B cell (primary cell): ENCODE data around the gene IGSF3. TPM values are rescaled to one million over a fixed set of nuclear protein-coding genes. Genes with fewer than 3 reads are reported as not detected.

Experiments
- ATAC-seq: fragments of 200-7000 bp; cut with Tn5 transposase; one replicate; pipeline ENCODE4 v1.10.0; 2021; ENCODE audit warnings: low read depth, mild to moderate bottlenecking, moderate number of reproducible peaks, moderate library complexity
- CTCF ChIA-PET: fragments of 350-600 bp; sonication (Branson Sonifier 250); formaldehyde crosslinking; loops from one replicate; lab custom pipeline; 2021; ENCODE audit warnings: antibody characterized with exemption, inconsistent platforms; lab: Charles Lee
- POLR2A ChIA-PET: fragments of 350-600 bp; sonication (Branson Sonifier 250); formaldehyde crosslinking; loops from one replicate; lab custom pipeline; 2021; ENCODE audit warnings: antibody characterized with exemption; lab: Charles Lee
- DNase-seq: peaks from one replicate; pipeline ENCODE4 v3.0.0; 2013
- H2AFZ ChIP-seq: 2 replicates; pipeline ENCODE4 v1.6.1; 2012; ENCODE audit warnings: mild to moderate bottlenecking, low read depth, low read length; ENCODE audit not compliant: insufficient read depth, poor library complexity, severe bottlenecking
- H3K27ac ChIP-seq, 2 donors: 1 replicate in 1 of 2; 2 replicates in 1 of 2; pipeline ENCODE4 v1.5.1; 2012 to 2013; ENCODE audit warnings: low read length in 2 of 2, mild to moderate bottlenecking in 2 of 2, moderate library complexity in 1 of 2
- H3K27me3 ChIP-seq, 4 experiments: fragments of 200-600 bp in 1 of 4; sonication (generic) in 1 of 4; replicated peaks in 1 of 4; 1 replicate in 2 of 4; 2 replicates in 2 of 4; pipeline versions ENCODE4 v1.6.1 to v1.7.0; 2013 to 2016; ENCODE audit warnings: low read length in 3 of 4, mild to moderate bottlenecking in 2 of 4, mixed read lengths in 1 of 4, moderate library complexity in 1 of 4; ENCODE audit not compliant: insufficient read depth in 4 of 4, control insufficient read depth in 3 of 4; ENCODE audit errors: control extremely low read depth in 1 of 4
- H3K36me3 ChIP-seq, 2 experiments: replicated peaks in 1 of 2; 1 replicate in 1 of 2; 2 replicates in 1 of 2; pipeline versions ENCODE4 v1.6.1 to v1.7.1; 2013; ENCODE audit warnings: low read length in 1 of 2; ENCODE audit not compliant: insufficient read depth in 2 of 2, control insufficient read depth in 1 of 2; ENCODE audit errors: control extremely low read depth in 1 of 2, extremely low read depth in 1 of 2
- H3K4me1 ChIP-seq, 2 donors: fragments of 200-600 bp in 1 of 2; sonication (generic) in 1 of 2; 1 replicate in 1 of 2; 2 replicates in 1 of 2; pipeline versions ENCODE4 v1.5.1 to v1.6.1; 2013 to 2017; ENCODE audit warnings: low read length in 2 of 2; ENCODE audit not compliant: control insufficient read depth in 2 of 2, insufficient read depth in 2 of 2
- H3K4me2 ChIP-seq: replicated peaks from 2 replicates; pipeline ENCODE3; 2012; ENCODE audit warnings: mild to moderate bottlenecking, low read depth, low read length; ENCODE audit not compliant: poor library complexity, severe bottlenecking
- H3K4me3 ChIP-seq, 5 experiments: fragments of 200-600 bp in 1 of 5; sonication (generic) in 1 of 5; 1 replicate in 3 of 5; 2 replicates in 2 of 5; pipeline versions ENCODE4 v1.5.1 to v1.7.0; 2011 to 2016; ENCODE audit warnings: low read length in 4 of 5, mild to moderate bottlenecking in 4 of 5, low read depth in 2 of 5, control low read depth in 1 of 5, moderate library complexity in 1 of 5; ENCODE audit not compliant: insufficient read depth in 1 of 5; ENCODE audit errors: control extremely low read depth in 1 of 5, extremely low read depth in 1 of 5
- H3K79me2 ChIP-seq: fragments of 200-600 bp; sonication (generic); one replicate; pipeline ENCODE4 v1.6.0; 2016; ENCODE audit warnings: low read length; ENCODE audit not compliant: control insufficient read depth, insufficient read depth
- H3K9ac ChIP-seq: fragments of 200-600 bp; sonication (generic); 2 replicates; pipeline ENCODE4 v1.6.1; 2017; ENCODE audit warnings: mild to moderate bottlenecking, low read length, moderate library complexity
- H3K9me3 ChIP-seq, 3 donors: one replicate each; pipeline versions ENCODE4 v1.6.1 to v1.7.1; 2013; ENCODE audit warnings: low read length in 2 of 3; ENCODE audit not compliant: control insufficient read depth in 2 of 3, insufficient read depth in 1 of 3; ENCODE audit errors: control extremely low read depth in 1 of 3
- H4K20me1 ChIP-seq: 2 replicates; pipeline ENCODE4 v1.6.0; 2012; ENCODE audit warnings: mild to moderate bottlenecking, low read length; ENCODE audit not compliant: insufficient read depth, control insufficient read depth, poor library complexity, severe bottlenecking
- H3K27ac Mint-ChIP-seq: one replicate; pipeline ENCODE4 v1.8.0; 2021; ENCODE audit warnings: mixed read lengths
- H3K27me3 Mint-ChIP-seq: one replicate; pipeline ENCODE4 v1.8.0; 2021; ENCODE audit warnings: mixed read lengths
- H3K4me1 Mint-ChIP-seq: one replicate; pipeline ENCODE4 v1.8.0; 2021; ENCODE audit warnings: mixed read lengths
- H3K4me3 Mint-ChIP-seq: one replicate; pipeline ENCODE4 v1.8.0; 2021; ENCODE audit warnings: mixed read lengths
- H3K9me3 Mint-ChIP-seq: one replicate; pipeline ENCODE4 v1.8.0; 2022; ENCODE audit warnings: mixed read lengths; ENCODE audit not compliant: insufficient read depth
- CTCF ChIP-seq: fragments of 200-600 bp; IDR thresholded peaks from one replicate; pipeline ENCODE4 v1.8.0; 2022; ENCODE audit warnings: antibody characterized with exemption, mild to moderate bottlenecking
- EZH2 ChIP-seq: IDR thresholded peaks from 2 replicates; pipeline ENCODE4 v1.6.1; 2012; ENCODE audit warnings: borderline replicate concordance, low read depth, mild to moderate bottlenecking, moderate library complexity, low read length; ENCODE audit not compliant: insufficient read depth, poor library complexity, severe bottlenecking
- WGBS: methylation state at CpG from one replicate; pipeline ENCODE4 v1.1.5; 2013; ENCODE audit warnings: missing lambda C conversion rate; ENCODE audit not compliant: insufficient coverage; 5-methylcytosine and 5-hydroxymethylcytosine counted together
- intact Hi-C: fragments of 100-400 bp; cut with micrococcal nuclease; formaldehyde crosslinking; loops from one replicate; pipeline ENCODE4 v1.10.0; 2022
- polyA plus RNA-seq: library from polyadenylated mRNA; depleted of rRNA; stranded (reverse); fragments of >200 nt; gene quantifications from 2 replicates; pipeline ENCODE4 v1.2.3, GENCODE V29; 2012
- total RNA-seq, 2 donors: library from RNA; stranded (reverse); fragments of 120-200 nt in 1 of 2; gene quantifications; 1 replicate in 1 of 2; 2 replicates in 1 of 2; pipeline versions ENCODE4 v1.2.3 to v1.2.4, GENCODE V29; 2013 to 2022

The IGSF3 gene
- total and polyA plus RNA-seq, 2 donors (not counting 1 experiment from before 2014, with no cell fraction given) = 0.49 TPM; not detected in 1

- 100% methylated on average over 1 of the region's 1 CpG for WGBS
- CTCF ChIA-PET = interaction anchor here (0.9 to 1.6 kb wide), 2 partner anchors 21 to 415 kb away, joined by 4 read pairs; no protein-coding TSS in a partner anchor
- no peaks in the 10 kb centered on the region for H4K20me1 ChIP-seq
Observed at GRCh38 chr1:116553386-116554115, 114.0 kb downstream of the IGSF3 start.

More at GRCh38 chr1:116553386-116554115, 114.0 kb downstream of the IGSF3 start:
- no peaks in the 10 kb centered on the region for H3K27me3 ChIP-seq
- peak overlapping the region; percentile 71 for H3K27ac Mint-ChIP-seq
- H3K4me3 ChIP-seq = no peak overlapping the region
- H3K9me3 Mint-ChIP-seq = no peaks in the 10 kb centered on the region
- H3K4me1 ChIP-seq = peaks cover 48 to 49% of the 10 kb centered on the region in 2 donors
- intact Hi-C loops = loop anchor here (10.0 kb wide), 1 partner anchor 139 kb away; no protein-coding TSS in a partner anchor
- no peaks in the 10 kb centered on the region for H3K36me3 ChIP-seq
- H3K27me3 Mint-ChIP-seq = no peaks in the 10 kb centered on the region
- H3K4me2 ChIP-seq = peak overlapping the region; percentile 25
- ATAC-seq (no peak), DNase-seq (no peak)
- H3K79me2 ChIP-seq = peaks cover 86% of the 10 kb centered on the region
- TF ChIP-seq CTCF (no peak), EZH2 (no peak)
- POLR2A ChIA-PET = no interaction called here
- no peak overlapping the region for H3K9ac ChIP-seq
- no peaks in the 10 kb centered on the region for H3K9me3 ChIP-seq
- no peak overlapping the region for H3K27ac ChIP-seq
- peaks cover 75% of the 10 kb centered on the region for H3K4me1 Mint-ChIP-seq
- H2AFZ ChIP-seq = no peak overlapping the region
- H3K4me3 Mint-ChIP-seq = peak overlapping the region; percentile 46
